ENCODE results near the gene INS.
A peak's percentile ranks its signal among the peaks of the same experiment; 100 is the strongest.
"Not testable (repeated sequence)": the region's sequence is repeated elsewhere in the genome, so short reads cannot be mapped to it uniquely, and the experiment has no call there.

INS gene

GRCh38 chr11:2179516-2179915 is 18.5 kb upstream of the INS start:
- no peak for TF ChIP-seq CTCF (IDR thresholded peaks at IDR 0.05; ENCODE audit: control insufficient read depth, insufficient read depth, low read depth, low read length, missing control alignments)
- DNase-seq (ENCODE audit: low read depth), result no peak
- no peak overlapping the region for H3K4me3 ChIP-seq (ENCODE audit: control insufficient read depth, low read depth, low read length)

- DNase-seq (ENCODE audit: low read depth), result no peak
- no peak overlapping the region for H3K4me3 ChIP-seq (ENCODE audit: control insufficient read depth, low read depth, low read length)
- TF ChIP-seq CTCF (IDR thresholded peaks at IDR 0.05; ENCODE audit: control insufficient read depth, insufficient read depth, low read depth, low read length, missing control alignments), result no peak
Measured at GRCh38 chr11:2178906-2179494, 18.0 kb upstream of the INS start.

GRCh38 chr11:2178055-2178773 is 17.2 kb upstream of the INS start:
- DNase-seq (ENCODE audit: low read depth); H3K4me3 ChIP-seq (ENCODE audit: control insufficient read depth, low read depth, low read length): not testable (repeated sequence)

- no peak for DNase-seq (ENCODE audit: low read depth)
- no peak for TF ChIP-seq CTCF (IDR thresholded peaks at IDR 0.05; ENCODE audit: control insufficient read depth, insufficient read depth, low read depth, low read length, missing control alignments)
- H3K4me3 ChIP-seq (ENCODE audit: control insufficient read depth, low read depth, low read length), result no peak overlapping the region
Measured at GRCh38 chr11:2177076-2177475, 16.1 kb upstream of the INS start.

- TF ChIP-seq CTCF (IDR thresholded peaks at IDR 0.05; ENCODE audit: control insufficient read depth, insufficient read depth, low read depth, low read length, missing control alignments), result no peak
- DNase-seq (ENCODE audit: low read depth), result no peak
- no peak overlapping the region for H3K4me3 ChIP-seq (ENCODE audit: control insufficient read depth, low read depth, low read length)
Measured at GRCh38 chr11:2176389-2176900, 15.4 kb upstream of the INS start.

GRCh38 chr11:2175659-2176058 is 14.7 kb upstream of the INS start:
- no peak for TF ChIP-seq CTCF (IDR thresholded peaks at IDR 0.05; ENCODE audit: control insufficient read depth, insufficient read depth, low read depth, low read length, missing control alignments)
- H3K4me3 ChIP-seq (ENCODE audit: control insufficient read depth, low read depth, low read length), result no peak overlapping the region
- DNase-seq (ENCODE audit: low read depth), result peak; percentile 38

- DNase-seq (ENCODE audit: low read depth), result no peak
- no peak overlapping the region for H3K4me3 ChIP-seq (ENCODE audit: control insufficient read depth, low read depth, low read length)
- TF ChIP-seq CTCF (IDR thresholded peaks at IDR 0.05; ENCODE audit: control insufficient read depth, insufficient read depth, low read depth, low read length, missing control alignments), result no peak
Measured at GRCh38 chr11:2174361-2174760, 13.4 kb upstream of the INS start.
